Epithelial cell of proximal tubule (primary cell): ENCODE results near the gene CYP1A1. TPM values are rescaled to one million over a fixed set of nuclear protein-coding genes. Genes with fewer than 3 reads are reported as not detected.

ENCODE experiments used
- DNase-seq: peaks from one replicate; pipeline ENCODE4 v3.0.0-alpha.2; 2011; ENCODE audit warnings: low read depth
- H3K4me3 ChIP-seq: 2 replicates; pipeline ENCODE4 v1.5.1; 2011; ENCODE audit warnings: low read depth, mild to moderate bottlenecking, low read length
- CTCF ChIP-seq: conservative IDR thresholded peaks from 2 replicates; pipeline ENCODE4 v1.5.1; 2012; ENCODE audit warnings: low read depth, mild to moderate bottlenecking, low read length
- total RNA-seq: library from RNA; depleted of rRNA; stranded (reverse); fragments of >200 nt; gene quantifications from 2 replicates; pipeline ENCODE4 v1.2.3, GENCODE V29; 2015

Gene CYP1A1
- total RNA-seq, 1 donor from 2014 or later, result 0.52 TPM

- no peak overlapping the region for H3K4me3 ChIP-seq
- no peak for DNase-seq
- no peak for TF ChIP-seq CTCF
These were observed 42.9 kb upstream of the CYP1A1 start for GRCh38 chr15:74768099-74768770.

GRCh38 chr15:74767167-74768098 is 42.1 kb upstream of the CYP1A1 start:
- no peak for DNase-seq
- H3K4me3 ChIP-seq, result no peak overlapping the region
- no peak for TF ChIP-seq CTCF

- TF ChIP-seq CTCF, result no peak
- no peak for DNase-seq
- H3K4me3 ChIP-seq, result no peak overlapping the region
These were observed 38.1 kb upstream of the CYP1A1 start for GRCh38 chr15:74763416-74763815.

GRCh38 chr15:74762791-74763150 is 37.4 kb upstream of the CYP1A1 start:
- no peak for DNase-seq
- no peak overlapping the region for H3K4me3 ChIP-seq
- no peak for TF ChIP-seq CTCF

- H3K4me3 ChIP-seq, result no peak overlapping the region
- no peak for DNase-seq
- TF ChIP-seq CTCF, result no peak
These were observed 33.4 kb upstream of the CYP1A1 start for GRCh38 chr15:74758736-74759135.

- DNase-seq, result no peak
- no peak for TF ChIP-seq CTCF
- H3K4me3 ChIP-seq, result no peak overlapping the region
These were observed 29.4 kb upstream of the CYP1A1 start for GRCh38 chr15:74754593-74755215.
